ENCODE data around the gene HEMGN.

HEMGN gene

GRCh38 chr9:97943308-97943855, 5.4 kb upstream of the HEMGN start:
- no peak overlapping the region for H3K9ac ChIP-seq (ENCODE audit: low read length)
- peaks cover 33% of the 10 kb centered on the region for H3K27me3 ChIP-seq (replicated peaks; ENCODE audit: control insufficient read depth, insufficient read depth, low read length)
- no peaks in the 10 kb centered on the region for H3K9me3 ChIP-seq (ENCODE audit: control insufficient read depth, low read length)
- no peak for DNase-seq (ENCODE audit: low read depth)
- no peaks in the 10 kb centered on the region for H3K4me1 ChIP-seq (ENCODE audit: control insufficient read depth, insufficient read depth, low read length)
- no peaks in the 10 kb centered on the region for H3K36me3 ChIP-seq (ENCODE audit: control insufficient read depth, insufficient read depth, low read length, severe bottlenecking)
- no peak overlapping the region for H3K4me3 ChIP-seq (ENCODE audit: low read length)

- DNase-seq (ENCODE audit: low read depth) = no peak
- peaks cover 40% of the 10 kb centered on the region for H3K27me3 ChIP-seq (replicated peaks; ENCODE audit: control insufficient read depth, insufficient read depth, low read length)
- no peaks in the 10 kb centered on the region for H3K36me3 ChIP-seq (ENCODE audit: control insufficient read depth, insufficient read depth, low read length, severe bottlenecking)
- no peaks in the 10 kb centered on the region for H3K9me3 ChIP-seq (ENCODE audit: control insufficient read depth, low read length)
- no peak overlapping the region for H3K9ac ChIP-seq (ENCODE audit: low read length)
- no peaks in the 10 kb centered on the region for H3K4me1 ChIP-seq (ENCODE audit: control insufficient read depth, insufficient read depth, low read length)
- no peak overlapping the region for H3K4me3 ChIP-seq (ENCODE audit: low read length)
Observed at GRCh38 chr9:97941323-97941722, 3.4 kb upstream of the HEMGN start.

- H3K9me3 ChIP-seq (ENCODE audit: control insufficient read depth, low read length) = no peaks in the 10 kb centered on the region
- no peak overlapping the region for H3K4me3 ChIP-seq (ENCODE audit: low read length)
- no peak overlapping the region for H3K9ac ChIP-seq (ENCODE audit: low read length)
- no peak for DNase-seq (ENCODE audit: low read depth)
- peaks cover 46% of the 10 kb centered on the region for H3K27me3 ChIP-seq (replicated peaks; ENCODE audit: control insufficient read depth, insufficient read depth, low read length)
- no peaks in the 10 kb centered on the region for H3K4me1 ChIP-seq (ENCODE audit: control insufficient read depth, insufficient read depth, low read length)
- H3K36me3 ChIP-seq (ENCODE audit: control insufficient read depth, insufficient read depth, low read length, severe bottlenecking) = no peaks in the 10 kb centered on the region
Observed at GRCh38 chr9:97940741-97941140, 2.8 kb upstream of the HEMGN start.

GRCh38 chr9:97940233-97940632, 2.3 kb upstream of the HEMGN start:
- Histone ChIP-seq H3K4me3 (ENCODE audit: low read length) (no peak overlapping the region), H3K27me3 (replicated peaks; ENCODE audit: control insufficient read depth, insufficient read depth, low read length) (peaks cover 51% of the 10 kb centered on the region), H3K36me3 (ENCODE audit: control insufficient read depth, insufficient read depth, low read length, severe bottlenecking) (no peaks in the 10 kb centered on the region), H3K9ac (ENCODE audit: low read length) (no peak overlapping the region), H3K9me3 (ENCODE audit: control insufficient read depth, low read length) (no peaks in the 10 kb centered on the region), H3K4me1 (ENCODE audit: control insufficient read depth, insufficient read depth, low read length) (no peaks in the 10 kb centered on the region)
- no peak for DNase-seq (ENCODE audit: low read depth)

- Histone ChIP-seq H3K27me3 (replicated peaks; ENCODE audit: control insufficient read depth, insufficient read depth, low read length) (peaks cover 34% of the 10 kb centered on the region), H3K4me3 (ENCODE audit: low read length) (no peak overlapping the region), H3K9me3 (ENCODE audit: control insufficient read depth, low read length) (no peaks in the 10 kb centered on the region), H3K9ac (ENCODE audit: low read length) (no peak overlapping the region), H3K4me1 (ENCODE audit: control insufficient read depth, insufficient read depth, low read length) (no peaks in the 10 kb centered on the region), H3K36me3 (ENCODE audit: control insufficient read depth, insufficient read depth, low read length, severe bottlenecking) (no peaks in the 10 kb centered on the region)
- no peak for DNase-seq (ENCODE audit: low read depth)
Observed at GRCh38 chr9:97936998-97937397, 974 bp downstream of the HEMGN start.

- Histone ChIP-seq H3K9me3 (ENCODE audit: control insufficient read depth, low read length) (no peaks in the 10 kb centered on the region), H3K27me3 (replicated peaks; ENCODE audit: control insufficient read depth, insufficient read depth, low read length) (peaks cover 33% of the 10 kb centered on the region), H3K36me3 (ENCODE audit: control insufficient read depth, insufficient read depth, low read length, severe bottlenecking) (no peaks in the 10 kb centered on the region), H3K4me3 (ENCODE audit: low read length) (no peak overlapping the region), H3K4me1 (ENCODE audit: control insufficient read depth, insufficient read depth, low read length) (no peaks in the 10 kb centered on the region), H3K9ac (ENCODE audit: low read length) (no peak overlapping the region)
- DNase-seq (ENCODE audit: low read depth) = no peak
Observed at GRCh38 chr9:97935276-97935675, 2.7 kb downstream of the HEMGN start.

- H3K27me3 ChIP-seq (replicated peaks; ENCODE audit: control insufficient read depth, insufficient read depth, low read length) = peaks cover 34% of the 10 kb centered on the region
- no peak for DNase-seq (ENCODE audit: low read depth)
- no peaks in the 10 kb centered on the region for H3K36me3 ChIP-seq (ENCODE audit: control insufficient read depth, insufficient read depth, low read length, severe bottlenecking)
- H3K9me3 ChIP-seq (ENCODE audit: control insufficient read depth, low read length) = no peaks in the 10 kb centered on the region
- no peak overlapping the region for H3K9ac ChIP-seq (ENCODE audit: low read length)
- H3K4me1 ChIP-seq (ENCODE audit: control insufficient read depth, insufficient read depth, low read length) = no peaks in the 10 kb centered on the region
- no peak overlapping the region for H3K4me3 ChIP-seq (ENCODE audit: low read length)
Observed at GRCh38 chr9:97934321-97935115, 3.5 kb downstream of the HEMGN start.

- peaks cover 45% of the 10 kb centered on the region for H3K27me3 ChIP-seq (replicated peaks; ENCODE audit: control insufficient read depth, insufficient read depth, low read length)
- H3K4me3 ChIP-seq (ENCODE audit: low read length) = no peak overlapping the region
- H3K36me3 ChIP-seq (ENCODE audit: control insufficient read depth, insufficient read depth, low read length, severe bottlenecking) = no peaks in the 10 kb centered on the region
- H3K9me3 ChIP-seq (ENCODE audit: control insufficient read depth, low read length) = no peaks in the 10 kb centered on the region
- H3K9ac ChIP-seq (ENCODE audit: low read length) = no peak overlapping the region
- no peak for DNase-seq (ENCODE audit: low read depth)
- H3K4me1 ChIP-seq (ENCODE audit: control insufficient read depth, insufficient read depth, low read length) = no peaks in the 10 kb centered on the region
Observed at GRCh38 chr9:97933297-97933998, 4.5 kb downstream of the HEMGN start.

GRCh38 chr9:97930972-97931371, 7.0 kb downstream of the HEMGN start:
- Histone ChIP-seq H3K9ac (ENCODE audit: low read length) (no peak overlapping the region), H3K27me3 (replicated peaks; ENCODE audit: control insufficient read depth, insufficient read depth, low read length) (peaks cover 48% of the 10 kb centered on the region), H3K9me3 (ENCODE audit: control insufficient read depth, low read length) (no peaks in the 10 kb centered on the region), H3K36me3 (ENCODE audit: control insufficient read depth, insufficient read depth, low read length, severe bottlenecking) (no peaks in the 10 kb centered on the region), H3K4me1 (ENCODE audit: control insufficient read depth, insufficient read depth, low read length) (no peaks in the 10 kb centered on the region), H3K4me3 (ENCODE audit: low read length) (no peak overlapping the region)
- DNase-seq (ENCODE audit: low read depth) = no peak

- Histone ChIP-seq H3K36me3 (ENCODE audit: control insufficient read depth, insufficient read depth, low read length, severe bottlenecking) (no peaks in the 10 kb centered on the region), H3K9me3 (ENCODE audit: control insufficient read depth, low read length) (no peaks in the 10 kb centered on the region), H3K4me1 (ENCODE audit: control insufficient read depth, insufficient read depth, low read length) (no peaks in the 10 kb centered on the region), H3K4me3 (ENCODE audit: low read length) (no peak overlapping the region), H3K27me3 (replicated peaks; ENCODE audit: control insufficient read depth, insufficient read depth, low read length) (peaks cover 44% of the 10 kb centered on the region), H3K9ac (ENCODE audit: low read length) (no peak overlapping the region)
- DNase-seq (ENCODE audit: low read depth) = no peak
Observed at GRCh38 chr9:97928986-97929604, 8.9 kb downstream of the HEMGN start.

Measured in adipocyte (in vitro differentiated cells).